Activated CD8-positive, alpha-beta memory T cell treated with anti-CD3 and anti-CD28 coated beads, Interleukin-2, amount 10 ng/mL, durations not matched to agents 7 days and 5 days (primary cell): Measurements from ENCODE around the gene PYURF. TPM values are rescaled to one million over a fixed set of nuclear protein-coding genes. Genes with fewer than 3 reads are reported as not detected.

Experiments used
- ATAC-seq: fragments of 150-1000 bp; cut with Tn5 transposase; one replicate; pipeline ENCODE4 v1.10.0; 2021; ENCODE audit warnings: moderate library complexity
- CTCF ChIA-PET: fragments of 350-600 bp; sonication (Branson Sonifier 250); formaldehyde crosslinking; loops from one replicate; lab custom pipeline; 2021; ENCODE audit warnings: antibody characterized with exemption; lab: Charles Lee
- DNase-seq: peaks from one replicate; pipeline ENCODE4 v3.0.0-alpha.2; 2020
- H3K27ac Mint-ChIP-seq: one replicate; pipeline ENCODE4 v1.8.0; 2021; ENCODE audit warnings: mild to moderate bottlenecking, mixed read lengths
- H3K27me3 Mint-ChIP-seq: one replicate; pipeline ENCODE4 v1.8.0; 2021; ENCODE audit warnings: mixed read lengths
- H3K36me3 Mint-ChIP-seq: one replicate; pipeline ENCODE4 v1.8.0; 2021; ENCODE audit warnings: mild to moderate bottlenecking, mixed read lengths
- H3K4me1 Mint-ChIP-seq: one replicate; pipeline ENCODE4 v1.8.0; 2021; ENCODE audit warnings: mixed read lengths
- H3K4me3 Mint-ChIP-seq: one replicate; pipeline ENCODE4 v1.8.0; 2021; ENCODE audit warnings: mild to moderate bottlenecking, moderate library complexity, mixed read lengths
- H3K9me3 Mint-ChIP-seq: one replicate; pipeline ENCODE4 v1.8.0; 2022; ENCODE audit warnings: low read depth, mixed read lengths
- total RNA-seq, 2 experiments: library from RNA; stranded (reverse); gene quantifications; one replicate each; pipeline ENCODE4 v1.2.3, GENCODE V29; 2021

The PYURF gene
- total RNA-seq, 2 experiments from 2014 or later: 44.3 to 51.2 TPM

DNA sequence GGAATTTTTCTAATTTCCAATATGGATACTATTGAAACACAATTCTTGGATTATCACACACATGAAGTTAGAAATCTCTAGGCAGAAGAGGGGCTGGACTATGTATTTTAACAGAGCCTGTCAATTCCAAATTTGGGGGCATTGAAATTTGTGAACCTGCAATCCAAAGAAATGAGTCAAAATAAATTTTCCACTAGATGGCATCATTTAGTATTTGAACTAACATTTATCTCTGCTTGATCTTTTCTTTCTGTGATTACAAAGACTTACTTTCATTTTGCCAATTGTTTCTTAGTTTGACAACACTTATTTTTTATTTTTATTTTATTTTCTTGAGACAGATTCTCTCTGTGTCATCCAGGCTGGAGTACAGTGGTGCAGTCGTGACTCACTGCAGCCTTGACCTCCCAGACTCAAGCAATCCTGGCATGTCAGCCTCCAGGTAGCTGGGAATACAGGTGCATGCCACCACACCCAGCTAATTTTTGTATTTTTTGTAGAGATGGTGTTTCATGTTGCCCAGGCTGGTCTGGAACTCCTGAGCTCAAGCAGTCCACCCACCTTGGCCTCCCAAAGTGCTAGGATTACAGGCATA is 2.7 kb upstream of the PYURF start:
- Mint-ChIP-seq H3K4me3 (no peak overlapping the region), H3K9me3 (no peaks in the 10 kb centered on the region), H3K27ac (peak overlapping the region; percentile 40), H3K36me3 (peaks cover 2% of the 10 kb centered on the region), H3K4me1 (peaks cover 43% of the 10 kb centered on the region), H3K27me3 (no peaks in the 10 kb centered on the region)
- DNase-seq (no peak), ATAC-seq (no peak)
- CTCF ChIA-PET: interaction anchor here (0.6 to 3.1 kb wide), 15 partner anchors 10 to 497 kb away, joined by 3 to 17 read pairs (median 4); partner anchors contain the start of gene HERC3

DNA sequence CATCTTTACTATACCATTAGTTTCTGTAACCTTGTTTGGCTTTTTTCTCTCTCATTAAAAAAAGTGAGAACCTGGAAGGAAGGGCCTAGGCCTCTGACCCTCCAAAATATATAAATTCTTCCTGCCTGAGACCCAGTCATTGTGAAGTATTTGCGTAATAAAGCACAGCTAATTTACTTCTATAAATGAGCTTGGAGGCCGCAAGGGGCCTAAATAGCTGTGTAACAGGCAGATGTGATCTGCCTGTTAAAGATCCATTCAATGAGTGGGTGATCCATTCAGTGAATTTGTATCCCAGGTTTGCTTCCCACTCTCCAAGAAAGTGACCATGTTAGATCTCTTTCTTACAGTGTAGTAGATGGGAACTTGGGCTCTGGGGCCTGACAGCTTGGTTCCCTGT is 595 bp upstream of the PYURF start:
- Mint-ChIP-seq H3K4me3 (peak overlapping the region; percentile 91), H3K27ac (peak overlapping the region; percentile 77), H3K9me3 (no peaks in the 10 kb centered on the region), H3K36me3 (peaks cover 11% of the 10 kb centered on the region), H3K27me3 (no peaks in the 10 kb centered on the region), H3K4me1 (peaks cover 49% of the 10 kb centered on the region)
- DNase-seq: no peak
- no peak for ATAC-seq
- CTCF ChIA-PET: interaction anchor here (0.9 to 2.6 kb wide), 8 partner anchors 9 to 326 kb away, joined by 3 to 12 read pairs (median 4); no protein-coding TSS in a partner anchor

GRCh38 chr4:88522702-88523324 is 763 bp downstream of the PYURF start:
- peaks cover 47% of the 10 kb centered on the region for H3K4me1 Mint-ChIP-seq
- DNase-seq: no peak

DNA sequence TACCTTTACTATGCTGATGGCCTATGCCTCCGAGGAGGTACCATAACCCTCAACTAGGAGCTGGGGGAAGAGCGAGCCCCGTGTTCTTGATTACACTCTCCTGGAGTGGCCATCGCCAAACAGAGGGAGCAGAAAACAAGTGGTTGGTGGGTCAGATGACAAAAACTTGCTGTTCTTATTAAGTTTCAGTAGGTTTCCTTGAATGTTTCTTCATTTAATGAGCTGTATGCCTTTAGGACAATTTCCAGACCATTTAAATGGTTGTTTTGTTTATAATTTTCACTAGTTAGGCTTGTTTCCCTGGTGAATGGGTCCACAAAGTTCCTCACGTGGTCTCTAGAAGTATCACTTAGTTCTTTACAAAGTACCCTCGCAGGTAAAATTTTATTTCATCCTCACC is 4.7 kb downstream of the PYURF start:
- CTCF ChIA-PET: interaction anchor here (2.1 to 8.9 kb wide), 2 partner anchors 302 to 307 kb away, joined by 7 to 117 read pairs; no protein-coding TSS in a partner anchor
- H3K27ac Mint-ChIP-seq: no peak overlapping the region
- no peak for DNase-seq

More at GRCh38 chr4:88522702-88523324, 763 bp downstream of the PYURF start:
- no peaks in the 10 kb centered on the region for H3K9me3 Mint-ChIP-seq
- peak overlapping the region; percentile 83 for H3K27ac Mint-ChIP-seq
- H3K27me3 Mint-ChIP-seq: no peaks in the 10 kb centered on the region
- CTCF ChIA-PET: interaction anchor here (1.0 to 2.3 kb wide), 10 partner anchors 9 to 324 kb away, joined by 3 to 10 read pairs (median 4); no protein-coding TSS in a partner anchor
- H3K36me3 Mint-ChIP-seq: peaks cover 11% of the 10 kb centered on the region
- ATAC-seq: peak; percentile 13
- H3K4me3 Mint-ChIP-seq: peak overlapping the region; percentile 91

GRCh38 chr4:88517825-88518224 is 5.8 kb downstream of the PYURF start:
- Mint-ChIP-seq H3K27ac (no peak overlapping the region), H3K4me3 (no peak overlapping the region), H3K4me1 (peaks cover 19% of the 10 kb centered on the region), H3K36me3 (peaks cover 11% of the 10 kb centered on the region), H3K27me3 (no peaks in the 10 kb centered on the region), H3K9me3 (no peaks in the 10 kb centered on the region)
- CTCF ChIA-PET: interaction anchor here (1.2 to 8.9 kb wide), 5 partner anchors 14 to 306 kb away, joined by 3 to 117 read pairs (median 6); partner anchors contain the start of gene HERC6
- ATAC-seq (no peak), DNase-seq (no peak)

More for the DNA sequence above, 4.7 kb downstream of the PYURF start:
- Mint-ChIP-seq H3K27me3 (no peaks in the 10 kb centered on the region), H3K4me3 (no peak overlapping the region), H3K36me3 (peaks cover 11% of the 10 kb centered on the region), H3K9me3 (no peaks in the 10 kb centered on the region), H3K4me1 (peaks cover 19% of the 10 kb centered on the region)
- no peak for ATAC-seq

DNA sequence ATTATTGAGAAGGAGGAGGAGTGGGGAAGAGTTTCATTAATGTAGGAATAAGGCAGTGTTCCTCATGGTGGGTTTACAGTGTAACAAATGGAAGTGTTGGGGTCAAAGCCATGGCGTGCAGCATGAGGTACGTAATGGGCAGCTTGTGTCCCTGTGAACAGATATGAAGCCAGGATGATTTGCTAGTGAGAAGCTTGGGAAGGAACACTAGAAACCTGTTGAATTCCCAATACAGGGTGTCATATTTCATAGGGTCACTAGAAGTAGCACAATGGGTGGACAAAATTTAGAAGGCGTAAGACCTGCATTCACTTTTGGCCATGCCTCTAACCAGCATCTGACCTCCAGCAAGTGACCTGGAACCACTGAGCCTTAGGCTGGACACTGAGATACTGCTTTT is 6.8 kb downstream of the PYURF start:
- Mint-ChIP-seq H3K27ac (no peak overlapping the region), H3K36me3 (peaks cover 8% of the 10 kb centered on the region), H3K27me3 (no peaks in the 10 kb centered on the region), H3K9me3 (no peaks in the 10 kb centered on the region), H3K4me1 (peaks cover 8% of the 10 kb centered on the region), H3K4me3 (no peak overlapping the region)
- CTCF ChIA-PET: interaction anchor here (0.7 to 8.9 kb wide), 9 partner anchors 9 to 309 kb away, joined by 3 to 117 read pairs (median 4); no protein-coding TSS in a partner anchor
- ATAC-seq (no peak), DNase-seq (no peak)

DNA sequence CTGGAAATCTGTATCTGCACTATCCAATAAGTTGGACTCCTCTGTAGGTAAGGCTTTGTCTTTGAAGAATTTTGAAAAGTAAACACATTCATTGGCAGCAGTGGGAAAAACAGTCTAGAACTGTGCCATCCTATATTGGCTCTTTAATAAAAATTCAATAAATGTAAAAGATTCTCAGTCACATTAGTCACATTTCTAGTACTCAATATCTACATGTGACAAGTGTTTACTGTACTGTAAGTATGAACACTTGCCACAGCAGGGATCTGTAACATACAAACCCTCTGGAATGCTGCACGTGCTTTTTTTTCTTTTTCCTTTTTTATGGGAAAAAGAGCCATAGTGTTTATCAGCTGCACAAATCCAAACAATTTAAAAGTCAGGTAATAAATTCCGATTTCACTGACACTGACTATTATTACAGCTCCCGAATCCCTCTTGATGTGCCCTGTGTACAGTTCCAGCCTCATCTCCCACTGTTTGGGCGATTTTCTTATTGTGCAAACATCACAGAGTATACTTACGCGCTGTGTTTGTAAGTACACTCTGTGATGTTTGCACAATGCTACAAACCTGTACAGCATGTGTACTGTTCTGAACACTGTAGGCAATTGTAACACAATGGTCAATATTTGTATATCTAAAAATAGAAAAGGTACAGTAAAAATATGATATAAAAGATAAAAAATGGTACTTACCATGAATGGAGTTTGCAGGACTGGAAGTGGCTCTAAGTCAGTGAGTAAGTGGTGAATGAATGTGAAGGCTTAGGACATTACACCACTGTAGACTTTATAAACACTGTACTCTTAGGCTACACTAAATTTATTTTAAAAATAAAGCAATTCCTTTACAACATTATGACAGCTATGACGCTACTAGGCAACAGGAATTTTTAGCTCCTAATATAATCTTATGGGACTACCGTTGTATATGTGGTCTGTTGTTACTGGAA is 8.7 kb downstream of the PYURF start:
- CTCF ChIA-PET: interaction anchor here (0.6 to 8.9 kb wide), 61 partner anchors 8 to 662 kb away, joined by 3 to 117 read pairs (median 4); partner anchors contain the start of genes HERC5, HERC6, PPM1K and PYURF

DNA sequence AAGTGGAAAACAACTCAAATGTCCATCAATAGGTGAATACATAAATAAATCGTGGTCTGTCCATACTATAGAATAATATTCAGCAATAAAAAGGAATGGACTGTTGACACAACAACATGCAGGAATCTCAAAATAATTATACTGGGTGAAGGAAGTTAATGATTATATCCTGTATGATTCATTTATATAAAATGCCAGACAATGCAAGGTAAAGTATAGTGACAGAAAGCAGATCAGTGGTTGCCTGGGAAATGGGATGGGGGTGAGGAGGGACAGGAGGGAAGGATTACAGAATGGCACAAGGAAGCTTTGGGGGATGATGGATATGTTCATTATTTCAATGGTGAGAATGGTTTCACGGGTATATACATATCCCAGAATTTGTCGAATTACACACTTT is 12.3 kb downstream of the PYURF start:
- Mint-ChIP-seq H3K27me3 (no peaks in the 10 kb centered on the region), H3K36me3 (peaks cover 3% of the 10 kb centered on the region), H3K9me3 (no peaks in the 10 kb centered on the region), H3K4me1 (no peaks in the 10 kb centered on the region), H3K27ac (no peak overlapping the region), H3K4me3 (no peak overlapping the region)
- DNase-seq: no peak
- no peak for ATAC-seq
- CTCF ChIA-PET: interaction anchor here (0.8 to 8.9 kb wide), 3 partner anchors 20 to 299 kb away, joined by 3 to 117 read pairs (median 3); no protein-coding TSS in a partner anchor

More for the DNA sequence above, 8.7 kb downstream of the PYURF start:
- H3K27ac Mint-ChIP-seq: no peak overlapping the region
- no peak for ATAC-seq
- no peak overlapping the region for H3K4me3 Mint-ChIP-seq
- no peaks in the 10 kb centered on the region for H3K27me3 Mint-ChIP-seq
- no peaks in the 10 kb centered on the region for H3K36me3 Mint-ChIP-seq
- DNase-seq: no peak
- no peaks in the 10 kb centered on the region for H3K9me3 Mint-ChIP-seq
- no peaks in the 10 kb centered on the region for H3K4me1 Mint-ChIP-seq

GRCh38 chr4:88503344-88503743 is 20.2 kb downstream of the PYURF start:
- H3K4me1 Mint-ChIP-seq: peaks cover 13% of the 10 kb centered on the region
- peaks cover 50% of the 10 kb centered on the region for H3K36me3 Mint-ChIP-seq
- CTCF ChIA-PET: interaction anchor here (1.1 to 1.6 kb wide), 2 partner anchors 12 to 14 kb away, joined by 4 to 6 read pairs; no protein-coding TSS in a partner anchor
- H3K9me3 Mint-ChIP-seq: no peaks in the 10 kb centered on the region
- no peaks in the 10 kb centered on the region for H3K27me3 Mint-ChIP-seq
- no peak overlapping the region for H3K27ac Mint-ChIP-seq
- no peak for DNase-seq
- ATAC-seq: no peak
- H3K4me3 Mint-ChIP-seq: no peak overlapping the region

DNA sequence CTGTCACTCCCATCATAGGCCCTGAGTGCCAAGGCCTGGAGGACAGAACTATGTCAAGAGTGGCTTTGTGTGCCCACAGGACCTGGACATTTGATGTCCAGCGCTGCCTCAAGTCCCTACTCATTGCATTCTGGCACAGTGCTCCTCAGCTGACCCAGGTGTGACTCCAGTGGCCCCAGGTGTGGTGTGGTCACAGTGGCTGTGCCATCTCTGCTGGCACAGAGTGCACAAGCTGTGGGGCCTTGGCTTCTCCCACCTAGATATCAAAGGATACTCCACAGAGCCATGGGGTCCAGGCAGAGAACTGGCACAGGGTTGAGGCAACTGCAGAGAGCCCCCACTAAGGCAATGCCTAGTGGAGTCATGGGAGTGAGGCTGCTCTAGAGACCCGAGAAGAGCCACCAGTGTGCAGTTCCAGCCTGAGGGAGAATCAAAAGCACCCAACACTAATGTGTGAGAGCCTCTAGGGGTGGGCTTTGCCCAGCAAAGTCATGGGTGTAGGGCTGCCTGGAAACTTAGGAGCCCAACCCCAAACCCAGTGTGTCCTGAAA is 25.6 kb downstream of the PYURF start:
- CTCF ChIA-PET: no interaction called here
- H3K4me1 Mint-ChIP-seq: peaks cover 8% of the 10 kb centered on the region
- no peak for ATAC-seq

GRCh38 chr4:88489100-88489761 is 34.3 kb downstream of the PYURF start:
- H3K36me3 Mint-ChIP-seq: peaks cover 69% of the 10 kb centered on the region
- CTCF ChIA-PET: interaction anchor here (2.1 kb wide), 1 partner anchor 26 kb away, joined by 5 read pairs; no protein-coding TSS in a partner anchor

More for the DNA sequence above, 25.6 kb downstream of the PYURF start:
- Mint-ChIP-seq H3K4me3 (no peak overlapping the region), H3K27me3 (no peaks in the 10 kb centered on the region), H3K9me3 (no peaks in the 10 kb centered on the region), H3K27ac (no peak overlapping the region), H3K36me3 (peaks cover 64% of the 10 kb centered on the region)
- no peak for DNase-seq

GRCh38 chr4:88481537-88481936 is 42.0 kb downstream of the PYURF start:
- peaks cover 60% of the 10 kb centered on the region for H3K36me3 Mint-ChIP-seq
- CTCF ChIA-PET: interaction anchor here (0.8 kb wide), 1 partner anchor 26 kb away, joined by 3 read pairs; no protein-coding TSS in a partner anchor
- H3K4me1 Mint-ChIP-seq: no peaks in the 10 kb centered on the region
- H3K27me3 Mint-ChIP-seq: no peaks in the 10 kb centered on the region
- no peak for ATAC-seq
- H3K4me3 Mint-ChIP-seq: no peak overlapping the region
- no peak overlapping the region for H3K27ac Mint-ChIP-seq
- no peak for DNase-seq
- no peaks in the 10 kb centered on the region for H3K9me3 Mint-ChIP-seq

More at GRCh38 chr4:88489100-88489761, 34.3 kb downstream of the PYURF start:
- no peaks in the 10 kb centered on the region for H3K27me3 Mint-ChIP-seq
- no peaks in the 10 kb centered on the region for H3K9me3 Mint-ChIP-seq
- H3K27ac Mint-ChIP-seq: peak overlapping the region; percentile 80
- ATAC-seq (no peak), DNase-seq (no peak)
- no peak overlapping the region for H3K4me3 Mint-ChIP-seq
- H3K4me1 Mint-ChIP-seq: peaks cover 16% of the 10 kb centered on the region
